Measurements from ENCODE around the gene SPCS1. TPM values are rescaled to one million over a fixed set of nuclear protein-coding genes. Genes with fewer than 3 reads are reported as not detected.

SPCS1 gene
- total RNA-seq, 2 donors from 2014 or later = 74.4 to 92.4 TPM

- Mint-ChIP-seq H3K27me3 (no peaks in the 10 kb centered on the region), H3K4me1 (ENCODE audit: low read depth in 2 of 2) (peaks cover 49 to 61% of the 10 kb centered on the region in 2 donors), H3K9me3 (no peaks in the 10 kb centered on the region), H3K36me3 (peaks cover 32% of the 10 kb centered on the region), H3K27ac (peak overlapping the region; percentile 98 to 100), H3K4me3 (peak overlapping the region; percentile 97)
- DNase-seq (ENCODE audit: low spot score) = no peak
- ATAC-seq = no peak
These were observed 21.7 kb upstream of the SPCS1 start for GRCh38 chr3:52684184-52684583.

- DNase-seq (ENCODE audit: low spot score) (peak; percentile 92), ATAC-seq (peak; percentile 92 to 94)
- Mint-ChIP-seq H3K4me1 (ENCODE audit: low read depth in 2 of 2) (peaks cover 47 to 56% of the 10 kb centered on the region in 2 donors), H3K27me3 (no peaks in the 10 kb centered on the region), H3K27ac (peak overlapping the region; percentile 98 to 100), H3K9me3 (no peaks in the 10 kb centered on the region), H3K4me3 (peak overlapping the region; percentile 97), H3K36me3 (peaks cover 37% of the 10 kb centered on the region)
These were observed 20.6 kb upstream of the SPCS1 start for GRCh38 chr3:52685285-52685708.

- H3K36me3 Mint-ChIP-seq = peaks cover 43% of the 10 kb centered on the region
- DNase-seq (ENCODE audit: low spot score) (peak; percentile 94), ATAC-seq (peak; percentile 89 to 91)
- H3K9me3 Mint-ChIP-seq = no peaks in the 10 kb centered on the region
- peaks cover 50 to 56% of the 10 kb centered on the region in 2 donors for H3K4me1 Mint-ChIP-seq (ENCODE audit: low read depth in 2 of 2)
- peak within 1 kb of the TSS; percentile 97 for H3K4me3 Mint-ChIP-seq
- no peaks in the 10 kb centered on the region for H3K27me3 Mint-ChIP-seq
- H3K27ac Mint-ChIP-seq = peak within 1 kb of the TSS; percentile 98 to 100
These were observed 19.9 kb upstream of the SPCS1 start, which contains the start of the genes GNL3 and PBRM1 for GRCh38 chr3:52685709-52686691. GNL3 (plus strand) TSS chr3:52686032; CDS start chr3:52686093, 61 bp downstream. PBRM1 (minus strand) TSS chr3:52685913.

GRCh38 chr3:52688266-52688665 is 17.6 kb upstream of the SPCS1 start:
- H3K4me1 Mint-ChIP-seq (ENCODE audit: low read depth in 2 of 2) = peaks cover 43 to 46% of the 10 kb centered on the region in 2 donors
- peak overlapping the region; percentile 97 for H3K4me3 Mint-ChIP-seq
- H3K36me3 Mint-ChIP-seq = peaks cover 50% of the 10 kb centered on the region
- peak overlapping the region; percentile 80 to 98 for H3K27ac Mint-ChIP-seq
- no peak for DNase-seq (ENCODE audit: low spot score)
- H3K27me3 Mint-ChIP-seq = no peaks in the 10 kb centered on the region
- ATAC-seq = no peak
- no peaks in the 10 kb centered on the region for H3K9me3 Mint-ChIP-seq

- ATAC-seq (no peak), DNase-seq (ENCODE audit: low spot score) (no peak)
- Mint-ChIP-seq H3K27me3 (no peaks in the 10 kb centered on the region), H3K27ac (peak overlapping the region; percentile 80 to 98), H3K36me3 (peaks cover 58% of the 10 kb centered on the region), H3K4me1 (ENCODE audit: low read depth in 2 of 2) (peaks cover 49 to 54% of the 10 kb centered on the region in 2 donors), H3K9me3 (no peaks in the 10 kb centered on the region), H3K4me3 (peak overlapping the region; percentile 97)
These were observed 16.8 kb upstream of the SPCS1 start for GRCh38 chr3:52689151-52689550.

GRCh38 chr3:52690560-52690959 is 15.3 kb upstream of the SPCS1 start:
- no peak for DNase-seq (ENCODE audit: low spot score)
- Mint-ChIP-seq H3K9me3 (no peaks in the 10 kb centered on the region), H3K4me3 (peak overlapping the region; percentile 97), H3K4me1 (ENCODE audit: low read depth in 2 of 2) (peaks cover 46 to 48% of the 10 kb centered on the region in 2 donors), H3K27ac (peak overlapping the region; percentile 32 to 80), H3K36me3 (peaks cover 69% of the 10 kb centered on the region), H3K27me3 (no peaks in the 10 kb centered on the region)
- ATAC-seq = no peak

GRCh38 chr3:52693071-52693470 is 12.8 kb upstream of the SPCS1 start:
- Mint-ChIP-seq H3K36me3 (peaks cover 64% of the 10 kb centered on the region), H3K27me3 (no peaks in the 10 kb centered on the region), H3K9me3 (no peaks in the 10 kb centered on the region), H3K4me3 (no peak overlapping the region), H3K4me1 (ENCODE audit: low read depth in 2 of 2) (peaks cover 40 to 43% of the 10 kb centered on the region in 2 donors), H3K27ac (peak overlapping the region; percentile 25 to 81)
- no peak for ATAC-seq
- DNase-seq (ENCODE audit: low spot score) = no peak

- Mint-ChIP-seq H3K36me3 (peaks cover 48% of the 10 kb centered on the region), H3K4me3 (no peak overlapping the region), H3K4me1 (ENCODE audit: low read depth in 2 of 2) (peaks cover 25 to 30% of the 10 kb centered on the region in 2 donors), H3K9me3 (no peaks in the 10 kb centered on the region), H3K27ac (peak overlapping the region in 1 of 2 donors; percentile 25), H3K27me3 (no peaks in the 10 kb centered on the region)
- no peak for ATAC-seq
- DNase-seq (ENCODE audit: low spot score) = no peak
These were observed 11.2 kb upstream of the SPCS1 start for GRCh38 chr3:52694528-52695189.

GRCh38 chr3:52695798-52696671 is 9.9 kb upstream of the SPCS1 start:
- no peak for ATAC-seq
- H3K4me1 Mint-ChIP-seq (ENCODE audit: low read depth in 2 of 2) = peaks cover 19 to 25% of the 10 kb centered on the region in 2 donors
- no peaks in the 10 kb centered on the region for H3K9me3 Mint-ChIP-seq
- peaks cover 38% of the 10 kb centered on the region for H3K36me3 Mint-ChIP-seq
- H3K27me3 Mint-ChIP-seq = no peaks in the 10 kb centered on the region
- peak overlapping the region in 1 of 2 donors; percentile 72 for H3K27ac Mint-ChIP-seq
- H3K4me3 Mint-ChIP-seq = no peak overlapping the region
- no peak for DNase-seq (ENCODE audit: low spot score)

- peak overlapping the region; percentile 6 for H3K4me3 Mint-ChIP-seq
These were observed 8.9 kb upstream of the SPCS1 start for GRCh38 chr3:52696830-52697631.

GRCh38 chr3:52697632-52697965 is 8.3 kb upstream of the SPCS1 start:
- DNase-seq (ENCODE audit: low spot score) = no peak
- H3K4me3 Mint-ChIP-seq = peak overlapping the region; percentile 6
- H3K4me1 Mint-ChIP-seq (ENCODE audit: low read depth in 2 of 2) = peaks cover 19 to 24% of the 10 kb centered on the region in 2 donors
- H3K27ac Mint-ChIP-seq = peak overlapping the region; percentile 72 to 81
- peaks cover 33% of the 10 kb centered on the region for H3K36me3 Mint-ChIP-seq
- H3K9me3 Mint-ChIP-seq = no peaks in the 10 kb centered on the region
- ATAC-seq = no peak
- no peaks in the 10 kb centered on the region for H3K27me3 Mint-ChIP-seq

More at GRCh38 chr3:52696830-52697631, 8.9 kb upstream of the SPCS1 start:
- DNase-seq (ENCODE audit: low spot score) = no peak
- ATAC-seq = no peak
- no peaks in the 10 kb centered on the region for H3K27me3 Mint-ChIP-seq
- peaks cover 33% of the 10 kb centered on the region for H3K36me3 Mint-ChIP-seq
- H3K27ac Mint-ChIP-seq = peak overlapping the region; percentile 72 to 81
- H3K4me1 Mint-ChIP-seq (ENCODE audit: low read depth in 2 of 2) = peaks cover 19 to 25% of the 10 kb centered on the region in 2 donors
- no peaks in the 10 kb centered on the region for H3K9me3 Mint-ChIP-seq

- Mint-ChIP-seq H3K9me3 (no peaks in the 10 kb centered on the region), H3K27ac (peak overlapping the region in 1 of 2 donors; percentile 97), H3K4me1 (ENCODE audit: low read depth in 2 of 2) (peaks cover 16 to 24% of the 10 kb centered on the region in 2 donors), H3K36me3 (peaks cover 5% of the 10 kb centered on the region), H3K4me3 (peak overlapping the region; percentile 97), H3K27me3 (no peaks in the 10 kb centered on the region)
- ATAC-seq (no peak), DNase-seq (ENCODE audit: low spot score) (no peak)
These were observed 2.6 kb upstream of the SPCS1 start for GRCh38 chr3:52703341-52703740.
